Hepatocyte (in vitro differentiated cells): Measurements from ENCODE around the gene GFM2. TPM values are rescaled to one million over a fixed set of nuclear protein-coding genes. Genes with fewer than 3 reads are reported as not detected.
"Not testable (repeated sequence)": the region's sequence is repeated elsewhere in the genome, so short reads cannot be mapped to it uniquely, and the experiment has no call there.

ENCODE experiments used
- DNase-seq: peaks from one replicate; pipeline ENCODE4 v3.0.0-alpha.2; 2016; ENCODE audit warnings: low spot score
- H2AFZ ChIP-seq: fragments of 200-600 bp; sonication (generic); 2 replicates; pipeline ENCODE4 v1.6.0; 2016; ENCODE audit warnings: antibody characterized with exemption, mild to moderate bottlenecking
- H3K27ac ChIP-seq: fragments of 200-600 bp; sonication (generic); 2 replicates; pipeline ENCODE4 v1.5.1; 2016; ENCODE audit warnings: mild to moderate bottlenecking
- H3K27me3 ChIP-seq: fragments of 200-600 bp; sonication (generic); 2 replicates; pipeline ENCODE4 v1.6.1; 2016
- H3K36me3 ChIP-seq: fragments of 200-600 bp; sonication (generic); replicated peaks from 2 replicates; pipeline ENCODE4 v1.5.1; 2016; ENCODE audit warnings: low read depth; ENCODE audit not compliant: insufficient read depth
- H3K4me1 ChIP-seq: fragments of 200-600 bp; sonication (generic); 2 replicates; pipeline ENCODE4 v1.5.1; 2016; ENCODE audit warnings: mild to moderate bottlenecking, moderate library complexity; ENCODE audit not compliant: insufficient read depth
- H3K4me2 ChIP-seq: fragments of 200-600 bp; sonication (generic); 2 replicates; pipeline ENCODE4 v1.6.0; 2016
- H3K4me3 ChIP-seq: fragments of 200-600 bp; sonication (generic); 2 replicates; pipeline ENCODE4 v1.5.1; 2016; ENCODE audit warnings: mild to moderate bottlenecking
- H3K79me2 ChIP-seq: fragments of 200-600 bp; sonication (generic); 2 replicates; pipeline ENCODE4 v1.6.0; 2017; ENCODE audit warnings: mild to moderate bottlenecking
- H3K9me2 ChIP-seq: fragments of 200-600 bp; sonication (generic); replicated peaks from 2 replicates; pipeline ENCODE4 v1.6.0; 2017; ENCODE audit warnings: mild to moderate bottlenecking; ENCODE audit not compliant: insufficient read depth
- H3K9me3 ChIP-seq: fragments of 200-600 bp; sonication (generic); 2 replicates; pipeline ENCODE4 v1.5.1; 2016; ENCODE audit warnings: low read depth, mild to moderate bottlenecking
- H4K20me1 ChIP-seq: fragments of 200-600 bp; sonication (generic); 2 replicates; pipeline ENCODE4 v1.6.0; 2016; ENCODE audit warnings: mild to moderate bottlenecking; ENCODE audit not compliant: insufficient read depth, poor library complexity, severe bottlenecking
- CTCF ChIP-seq: fragments of 200-600 bp; sonication (generic); IDR thresholded peaks from 2 replicates; pipeline ENCODE4 v1.5.1; 2016; ENCODE audit warnings: antibody characterized with exemption, mild to moderate bottlenecking; ENCODE audit not compliant: poor library complexity
- EZH2 ChIP-seq: fragments of 200-600 bp; sonication (generic); IDR thresholded peaks from 2 replicates; pipeline ENCODE4 v1.6.1; 2016; ENCODE audit warnings: antibody characterized with exemption, mild to moderate bottlenecking, borderline replicate concordance
- EZH2phosphoT487 ChIP-seq: fragments of 200-600 bp; sonication (generic); IDR thresholded peaks from one replicate; pipeline ENCODE4 v1.6.1; 2018; ENCODE audit warnings: antibody characterized with exemption, mild to moderate bottlenecking, low read depth, moderate library complexity; ENCODE audit not compliant: unreplicated experiment, severe bottlenecking
- WGBS: methylation state at CpG from one replicate; pipeline ENCODE4 v1.1.6; 2016; ENCODE audit warnings: low lambda C conversion rate; ENCODE audit errors: missing lambda C conversion rate; 5-methylcytosine and 5-hydroxymethylcytosine counted together
- polyA plus RNA-seq: library from polyadenylated mRNA; unstranded; fragments of >200 nt; fragmentation: Nextera tagmentation; extraction: Ambion mirVana; gene quantifications from 2 replicates; pipeline ENCODE4 v1.2.1, GENCODE V29; 2016
- total RNA-seq: library from RNA; depleted of rRNA; stranded (reverse); fragments of >200 nt; gene quantifications from 2 replicates; pipeline ENCODE4 v1.2.3, GENCODE V29; 2014

The GFM2 gene
- total and polyA plus RNA-seq, 2 experiments from 2014 or later = 15.8 to 44.8 TPM

GRCh38 chr5:74801197-74801596 is 34.3 kb upstream of the GFM2 start:
- no peaks in the 10 kb centered on the region for H3K36me3 ChIP-seq
- H3K9me2 ChIP-seq = no peaks in the 10 kb centered on the region
- no peaks in the 10 kb centered on the region for H3K27me3 ChIP-seq
- H3K4me2 ChIP-seq = no peak overlapping the region
- no peak overlapping the region for H3K4me3 ChIP-seq
- H3K79me2 ChIP-seq = no peaks in the 10 kb centered on the region
- H4K20me1 ChIP-seq = no peaks in the 10 kb centered on the region
- no peaks in the 10 kb centered on the region for H3K9me3 ChIP-seq
- no peak for TF ChIP-seq CTCF
- no peak for TF ChIP-seq EZH2phosphoT487
- no peak for TF ChIP-seq EZH2
- H3K4me1 ChIP-seq = no peaks in the 10 kb centered on the region
- 70% methylated on average over 3 of the region's 3 CpGs for whole genome bisulfite sequencing
- no peak overlapping the region for H2AFZ ChIP-seq
- no peak for DNase-seq
- H3K27ac ChIP-seq = no peak overlapping the region

- Histone ChIP-seq H3K79me2 (no peaks in the 10 kb centered on the region), H2AFZ (no peak overlapping the region), H4K20me1 (no peaks in the 10 kb centered on the region)
Measured at GRCh38 chr5:74798977-74799911, 32.3 kb upstream of the GFM2 start.

GRCh38 chr5:74791669-74792068 is 24.8 kb upstream of the GFM2 start:
- H3K27ac ChIP-seq, H3K4me3 ChIP-seq, H3K9me3 ChIP-seq, H3K4me2 ChIP-seq, H3K79me2 ChIP-seq, DNase-seq, H3K4me1 ChIP-seq, H3K9me2 ChIP-seq, H4K20me1 ChIP-seq, H3K36me3 ChIP-seq, H2AFZ ChIP-seq, H3K27me3 ChIP-seq: not testable (repeated sequence)
- 99% methylated on average over 3 of the region's 3 CpGs for WGBS

More at GRCh38 chr5:74798977-74799911, 32.3 kb upstream of the GFM2 start:
- 98% methylated on average over 21 of the region's 21 CpGs for WGBS
- Histone ChIP-seq H3K4me3 (no peak overlapping the region), H3K4me1 (no peaks in the 10 kb centered on the region), H3K27ac (no peak overlapping the region), H3K9me2 (no peaks in the 10 kb centered on the region), H3K4me2 (no peak overlapping the region), H3K36me3 (no peaks in the 10 kb centered on the region), H3K9me3 (no peaks in the 10 kb centered on the region), H3K27me3 (no peaks in the 10 kb centered on the region)
- no peak for DNase-seq
- TF ChIP-seq CTCF (no peak), EZH2 (no peak)

GRCh38 chr5:74787424-74787823 is 20.5 kb upstream of the GFM2 start:
- H3K4me1 ChIP-seq = no peaks in the 10 kb centered on the region
- H3K27ac ChIP-seq = no peak overlapping the region
- H2AFZ ChIP-seq = no peak overlapping the region
- WGBS = 95% methylated on average over 6 of the region's 6 CpGs
- H4K20me1 ChIP-seq = no peaks in the 10 kb centered on the region
- no peaks in the 10 kb centered on the region for H3K9me2 ChIP-seq
- H3K79me2 ChIP-seq = no peaks in the 10 kb centered on the region
- no peaks in the 10 kb centered on the region for H3K9me3 ChIP-seq
- no peak overlapping the region for H3K4me3 ChIP-seq
- TF ChIP-seq CTCF (no peak), EZH2phosphoT487 (no peak)
- H3K36me3 ChIP-seq = no peaks in the 10 kb centered on the region
- H3K4me2 ChIP-seq = no peak overlapping the region
- DNase-seq = no peak
- H3K27me3 ChIP-seq = no peaks in the 10 kb centered on the region
